Right atrium auricular region (tissue), 2 donors: ENCODE data around the gene CAMSAP3. TPM values are rescaled to one million over a fixed set of nuclear protein-coding genes. Genes with fewer than 3 reads are reported as not detected.

Experiments
- DNase-seq: peaks from one replicate; pipeline ENCODE4 v3.0.0-alpha.2; 2019; ENCODE audit warnings: low spot score
- H3K27ac ChIP-seq, 2 donors: fragments of 200-600 bp; sonication (generic); 1 replicate in 1 of 2; 2 replicates in 1 of 2; pipeline ENCODE4 v1.5.1; 2016 to 2019
- H3K27me3 ChIP-seq, 2 donors: fragments of 200-600 bp; sonication (generic); one replicate each; pipeline versions ENCODE4 v1.5.1 to v1.6.0; 2017 to 2019
- H3K36me3 ChIP-seq: fragments of 200-600 bp; sonication (generic); one replicate; pipeline ENCODE4 v1.5.1; 2016
- H3K4me1 ChIP-seq, 2 donors: fragments of 200-600 bp; sonication (generic); one replicate each; pipeline versions ENCODE4 v1.5.1 to v1.6.0; 2017 to 2019
- H3K4me3 ChIP-seq, 2 donors: fragments of 200-600 bp; sonication (generic); 1 replicate in 1 of 2; 2 replicates in 1 of 2; pipeline ENCODE4 v1.5.1; 2017 to 2019; ENCODE audit warnings: mild to moderate bottlenecking in 1 of 2, moderate library complexity in 1 of 2
- H3K9me3 ChIP-seq, 2 donors: fragments of 200-600 bp; sonication (generic); one replicate each; pipeline ENCODE4 v1.5.1; 2019
- total RNA-seq, 2 donors: library from RNA; depleted of rRNA; stranded (reverse); fragments of >200 nt; gene quantifications; one replicate each; pipeline ENCODE4 v1.1.0, GENCODE V29; 2016
- TF ChIP-seq, protein P1 (sequence below), 2 donors: fragments of 200-600 bp; sonication (generic); IDR thresholded peaks; one replicate each; pipeline ENCODE4 v1.5.1; 2019; ENCODE audit warnings: antibody characterized with exemption in 2 of 2

The CAMSAP3 gene
- total RNA-seq, 2 donors from 2014 or later: 0.26 to 0.55 TPM

DNA sequence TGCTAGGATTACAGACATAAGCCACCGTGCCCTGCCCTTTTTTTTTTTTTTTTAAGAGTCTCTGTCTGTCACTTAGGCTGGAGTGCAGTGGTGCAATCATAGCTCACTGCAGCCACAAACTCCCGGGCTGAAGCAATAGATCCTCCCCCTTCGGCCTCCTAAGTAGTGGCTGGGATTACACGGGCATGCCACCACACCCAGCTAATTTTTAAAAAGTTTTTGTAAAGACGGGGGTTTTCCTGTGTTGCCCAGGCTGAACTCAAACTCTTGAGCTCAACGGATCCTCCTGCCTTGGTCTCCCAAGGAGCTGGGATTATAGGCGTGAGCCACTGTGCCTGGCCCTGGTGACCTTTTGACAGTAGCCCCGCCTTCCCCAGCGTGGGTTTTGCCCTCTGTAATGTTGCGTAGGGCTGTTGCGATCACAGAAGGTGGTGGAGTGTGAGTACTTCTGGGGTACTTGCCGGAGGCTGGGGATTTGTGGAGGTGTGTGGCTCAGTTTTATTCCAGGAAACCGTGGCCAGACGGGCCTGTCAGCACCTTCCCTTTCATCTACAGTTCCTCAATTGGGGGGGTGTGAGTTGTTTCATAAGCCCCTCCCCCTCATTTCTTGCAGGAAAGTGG, 61.6 kb downstream of the CAMSAP3 start:
- Histone ChIP-seq H3K9me3 (no peaks in the 10 kb centered on the region), H3K27ac (no peak overlapping the region), H3K4me1 (peaks cover 0 to 2% of the 10 kb centered on the region in 2 donors), H3K27me3 (no peaks in the 10 kb centered on the region), H3K36me3 (no peaks in the 10 kb centered on the region), H3K4me3 (no peak overlapping the region)
- TF ChIP-seq, protein P1, sequence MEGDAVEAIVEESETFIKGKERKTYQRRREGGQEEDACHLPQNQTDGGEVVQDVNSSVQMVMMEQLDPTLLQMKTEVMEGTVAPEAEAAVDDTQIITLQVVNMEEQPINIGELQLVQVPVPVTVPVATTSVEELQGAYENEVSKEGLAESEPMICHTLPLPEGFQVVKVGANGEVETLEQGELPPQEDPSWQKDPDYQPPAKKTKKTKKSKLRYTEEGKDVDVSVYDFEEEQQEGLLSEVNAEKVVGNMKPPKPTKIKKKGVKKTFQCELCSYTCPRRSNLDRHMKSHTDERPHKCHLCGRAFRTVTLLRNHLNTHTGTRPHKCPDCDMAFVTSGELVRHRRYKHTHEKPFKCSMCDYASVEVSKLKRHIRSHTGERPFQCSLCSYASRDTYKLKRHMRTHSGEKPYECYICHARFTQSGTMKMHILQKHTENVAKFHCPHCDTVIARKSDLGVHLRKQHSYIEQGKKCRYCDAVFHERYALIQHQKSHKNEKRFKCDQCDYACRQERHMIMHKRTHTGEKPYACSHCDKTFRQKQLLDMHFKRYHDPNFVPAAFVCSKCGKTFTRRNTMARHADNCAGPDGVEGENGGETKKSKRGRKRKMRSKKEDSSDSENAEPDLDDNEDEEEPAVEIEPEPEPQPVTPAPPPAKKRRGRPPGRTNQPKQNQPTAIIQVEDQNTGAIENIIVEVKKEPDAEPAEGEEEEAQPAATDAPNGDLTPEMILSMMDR (IDR thresholded peaks at IDR 0.05): no peak
- DNase-seq: no peak

DNA sequence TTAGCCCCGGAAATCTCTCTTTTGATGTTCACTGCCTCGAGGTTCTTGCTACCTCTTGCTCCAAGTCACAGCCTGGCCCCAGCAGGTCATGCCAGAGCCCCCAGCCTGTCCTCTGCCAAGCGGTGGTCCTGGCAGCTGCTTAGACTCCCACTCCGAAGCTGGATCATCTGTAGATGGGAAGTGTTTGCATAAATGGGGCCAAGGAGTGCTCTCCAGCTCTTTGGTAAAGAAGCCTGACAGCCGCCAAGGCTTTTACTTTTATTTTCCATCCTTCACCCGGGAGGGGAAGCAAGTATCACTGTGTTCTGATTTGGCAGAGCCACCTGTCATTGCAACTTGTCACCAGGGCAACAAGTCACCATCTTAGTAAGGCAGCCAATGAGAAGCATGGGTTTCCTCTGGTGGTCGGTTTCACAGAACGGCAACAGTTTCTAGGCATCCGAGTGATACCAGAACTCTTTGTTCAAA, 62.6 kb downstream of the CAMSAP3 start:
- H3K4me3 ChIP-seq: no peak overlapping the region
- H3K9me3 ChIP-seq: no peaks in the 10 kb centered on the region
- H3K4me1 ChIP-seq: no peaks in the 10 kb centered on the region
- TF ChIP-seq, protein P1 (IDR thresholded peaks at IDR 0.05): no peak
- H3K27me3 ChIP-seq: no peaks in the 10 kb centered on the region
- H3K36me3 ChIP-seq: no peaks in the 10 kb centered on the region
- DNase-seq: no peak
- H3K27ac ChIP-seq: no peak overlapping the region

DNA sequence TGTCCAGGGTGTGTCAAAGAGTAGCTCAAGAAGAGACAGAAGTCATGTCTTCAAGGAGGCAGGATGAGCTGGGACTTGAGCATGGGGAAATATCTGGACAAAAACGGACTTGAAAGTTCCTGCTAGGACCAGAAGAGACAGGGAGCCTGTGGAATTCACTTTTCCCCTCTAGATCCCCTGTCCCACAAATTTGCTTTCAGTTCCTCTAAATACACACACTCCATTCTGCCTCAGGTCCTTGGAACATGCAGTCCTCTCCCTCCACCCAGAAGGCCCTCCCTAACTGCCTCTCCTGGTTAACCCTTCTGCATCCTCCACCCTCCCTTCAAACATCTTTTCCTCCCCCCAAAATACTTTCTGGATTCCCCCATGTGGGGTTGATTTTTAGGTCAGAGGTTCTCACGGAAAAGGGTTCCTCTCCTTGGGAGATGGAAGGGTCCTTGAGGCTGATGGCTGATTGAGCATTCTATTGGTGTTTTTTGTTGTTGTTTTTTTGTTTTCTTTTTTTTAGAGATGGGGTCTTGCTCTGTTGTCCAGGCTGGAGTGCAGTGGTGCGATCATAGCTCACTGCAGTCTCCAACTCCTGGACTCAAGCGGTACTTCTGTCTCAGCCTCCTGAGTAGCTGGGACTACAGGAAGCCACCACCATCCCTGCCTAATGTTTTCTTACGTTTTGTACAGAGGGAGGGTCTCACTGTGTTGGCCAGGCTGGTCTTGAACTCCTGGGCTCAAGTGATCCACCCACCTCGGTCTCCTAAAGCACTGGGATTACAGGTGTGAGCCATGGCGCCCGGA, 66.3 kb downstream of the CAMSAP3 start:
- H3K27me3 ChIP-seq: no peaks in the 10 kb centered on the region
- no peaks in the 10 kb centered on the region for H3K9me3 ChIP-seq
- TF ChIP-seq, protein P1 (IDR thresholded peaks at IDR 0.05): no peak

DNA sequence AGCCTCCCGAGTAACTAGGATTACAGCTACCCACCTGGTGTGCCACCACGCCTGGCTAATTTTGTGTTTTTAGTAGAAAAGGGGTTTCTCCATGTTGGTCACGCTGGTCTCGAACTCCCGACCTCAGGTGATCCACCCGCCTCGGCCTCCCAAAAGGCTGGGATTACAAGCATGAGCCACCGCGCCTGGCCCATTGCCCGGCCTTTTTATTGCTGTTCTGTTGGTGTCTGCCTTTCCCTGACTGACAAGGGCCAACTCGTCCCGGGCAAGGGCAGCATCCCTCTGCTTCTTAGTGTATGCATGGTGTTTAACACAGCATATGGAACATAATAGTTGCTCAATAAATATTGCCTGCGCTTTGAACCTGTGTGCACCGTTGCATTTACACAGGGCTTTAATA, 67.0 kb downstream of the CAMSAP3 start:
- TF ChIP-seq, protein P1 (IDR thresholded peaks at IDR 0.05): no peak
- Histone ChIP-seq H3K27ac (no peak overlapping the region), H3K36me3 (no peaks in the 10 kb centered on the region), H3K9me3 (no peaks in the 10 kb centered on the region), H3K4me1 (no peaks in the 10 kb centered on the region), H3K4me3 (no peak overlapping the region), H3K27me3 (no peaks in the 10 kb centered on the region)
- no peak for DNase-seq

More for the DNA sequence above, 66.3 kb downstream of the CAMSAP3 start:
- H3K4me3 ChIP-seq: no peak overlapping the region
- no peaks in the 10 kb centered on the region for H3K36me3 ChIP-seq
- H3K4me1 ChIP-seq: no peaks in the 10 kb centered on the region
- DNase-seq: no peak
- H3K27ac ChIP-seq: no peak overlapping the region

DNA sequence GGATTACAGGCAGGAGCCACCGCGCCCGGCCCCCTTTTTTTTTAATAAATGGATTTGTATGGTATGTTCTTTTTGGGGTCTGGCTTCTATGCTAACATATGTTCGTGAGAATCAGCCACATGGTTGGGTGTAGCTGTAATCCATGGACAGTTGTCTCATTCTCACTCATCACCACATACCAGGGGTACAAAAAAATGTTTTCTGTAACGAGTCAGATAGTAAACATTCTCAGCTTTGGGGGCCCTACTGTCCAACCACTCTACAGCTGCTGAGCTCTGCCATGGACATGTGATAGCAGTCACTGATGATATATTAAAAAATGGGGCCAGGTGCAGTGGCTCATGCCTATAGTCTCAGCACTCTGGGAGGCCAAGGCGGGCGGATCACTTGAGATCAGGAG, 68.0 kb downstream of the CAMSAP3 start:
- H3K27me3 ChIP-seq: no peaks in the 10 kb centered on the region

More for the DNA sequence above, 68.0 kb downstream of the CAMSAP3 start:
- H3K4me3 ChIP-seq: no peak overlapping the region
- no peak for DNase-seq
- no peaks in the 10 kb centered on the region for H3K4me1 ChIP-seq
- H3K9me3 ChIP-seq: no peaks in the 10 kb centered on the region
- no peak overlapping the region for H3K27ac ChIP-seq
- no peaks in the 10 kb centered on the region for H3K36me3 ChIP-seq
- TF ChIP-seq, protein P1 (IDR thresholded peaks at IDR 0.05): no peak
